WTC11 (cell line): ENCODE data around the gene RENBP. TPM values are rescaled to one million over a fixed set of nuclear protein-coding genes. Genes with fewer than 3 reads are reported as not detected.

Experiments
- ATAC-seq: fragments of 200-7000 bp; cut with Tn5 transposase; 2 replicates; pipeline ENCODE4 v1.10.0; 2021; ENCODE audit warnings: mild to moderate bottlenecking, moderate library complexity
- CTCF ChIA-PET: fragments of 300-600 bp; sonication (Branson Sonifier 250); formaldehyde crosslinking; loops from one replicate; lab custom pipeline; 2021; ENCODE audit warnings: antibody characterized with exemption; lab: Charles Lee
- POLR2A ChIA-PET: fragments of 350-600 bp; sonication (Branson Sonifier 250); formaldehyde crosslinking; loops from one replicate; lab custom pipeline; 2021; ENCODE audit warnings: antibody characterized with exemption; lab: Charles Lee
- DNase-seq: peaks from one replicate; pipeline ENCODE4 v3.0.0; 2021; ENCODE audit warnings: low spot score
- H3K27ac Mint-ChIP-seq: 2 replicates; pipeline ENCODE4 v1.8.0; 2021; ENCODE audit warnings: mixed read lengths
- H3K27me3 Mint-ChIP-seq: 2 replicates; pipeline ENCODE4 v1.8.0; 2021; ENCODE audit warnings: low read depth, mild to moderate bottlenecking, moderate library complexity, mixed read lengths
- H3K36me3 Mint-ChIP-seq: 2 replicates; pipeline ENCODE4 v1.8.0; 2021; ENCODE audit warnings: mixed read lengths
- H3K4me1 Mint-ChIP-seq: 2 replicates; pipeline ENCODE4 v1.8.0; 2022; ENCODE audit warnings: mixed read lengths
- H3K4me3 Mint-ChIP-seq: 2 replicates; pipeline ENCODE4 v1.8.0; 2021; ENCODE audit warnings: mild to moderate bottlenecking, moderate library complexity, mixed read lengths
- H3K9me3 Mint-ChIP-seq: 2 replicates; pipeline ENCODE4 v1.8.0; 2021; ENCODE audit warnings: mixed read lengths
- ELF4 ChIP-seq: sonication (generic); formaldehyde crosslinking; IDR thresholded peaks from 2 replicates; pipeline ENCODE4 v1.8.1; 2022; ENCODE audit warnings: low read depth, mild to moderate bottlenecking, moderate library complexity, missing genetic modification reagents
- ETV6 ChIP-seq: sonication (generic); formaldehyde crosslinking; IDR thresholded peaks from 2 replicates; pipeline ENCODE4 v1.8.1; 2022; ENCODE audit warnings: mild to moderate bottlenecking, missing genetic modification reagents
- MYBL2 ChIP-seq: sonication (generic); formaldehyde crosslinking; IDR thresholded peaks from 2 replicates; pipeline ENCODE4 v1.8.1; 2023; ENCODE audit warnings: mild to moderate bottlenecking, moderate library complexity, missing genetic modification reagents
- NFYB ChIP-seq: sonication (generic); formaldehyde crosslinking; conservative IDR thresholded peaks from 2 replicates; pipeline ENCODE4 v1.8.0; 2022; ENCODE audit warnings: low read depth, missing genetic modification reagents
- RORB ChIP-seq: fragments of 250-450 bp; sonication (Bioruptor Pico); IDR thresholded peaks from 2 replicates; pipeline ENCODE4 v1.9.0; 2021; ENCODE audit warnings: mild to moderate bottlenecking
- SOX15 ChIP-seq: fragments of 250-450 bp; sonication (Bioruptor Pico); IDR thresholded peaks from 2 replicates; pipeline ENCODE4 v1.9.0; 2021; ENCODE audit warnings: mild to moderate bottlenecking
- SP1 ChIP-seq: sonication (generic); formaldehyde crosslinking; conservative IDR thresholded peaks from 2 replicates; pipeline ENCODE4 v1.8.1; 2022; ENCODE audit warnings: missing genetic modification reagents
- TCF7 ChIP-seq: sonication (generic); formaldehyde crosslinking; IDR thresholded peaks from 2 replicates; pipeline ENCODE4 v1.8.0; 2022; ENCODE audit warnings: mild to moderate bottlenecking, low read depth, missing genetic modification reagents, moderate library complexity
- TEAD4 ChIP-seq: sonication (generic); formaldehyde crosslinking; IDR thresholded peaks from 2 replicates; pipeline ENCODE4 v1.8.0; 2022; ENCODE audit warnings: mild to moderate bottlenecking, missing genetic modification reagents
- ZBTB21 ChIP-seq: sonication (generic); formaldehyde crosslinking; IDR thresholded peaks from 2 replicates; pipeline ENCODE4 v1.8.1; 2023; ENCODE audit warnings: mild to moderate bottlenecking, missing genetic modification reagents, borderline replicate concordance
- ZNF219 ChIP-seq: sonication (generic); formaldehyde crosslinking; IDR thresholded peaks from 2 replicates; pipeline ENCODE4 v1.8.0; 2023; ENCODE audit warnings: missing genetic modification reagents, mild to moderate bottlenecking, borderline replicate concordance
- total RNA-seq: library from RNA; stranded (reverse); gene quantifications from 3 replicates; pipeline ENCODE4 v1.2.3, GENCODE V29; 2021
- TF ChIP-seq, protein P1 (sequence below): sonication (generic); formaldehyde crosslinking; conservative IDR thresholded peaks from 2 replicates; pipeline ENCODE4 v1.8.1; 2022; ENCODE audit warnings: mild to moderate bottlenecking, missing genetic modification reagents
- TF ChIP-seq, protein P2 (sequence below): sonication (generic); formaldehyde crosslinking; IDR thresholded peaks from 2 replicates; pipeline ENCODE4 v1.8.1; 2023; ENCODE audit warnings: mild to moderate bottlenecking, missing genetic modification reagents, borderline replicate concordance
- TF ChIP-seq, protein P3 (sequence below): sonication (generic); formaldehyde crosslinking; IDR thresholded peaks from 2 replicates; pipeline ENCODE4 v1.8.1; 2023; ENCODE audit warnings: mild to moderate bottlenecking, missing genetic modification reagents, moderate library complexity
- TF ChIP-seq, protein P4 (sequence below): sonication (generic); formaldehyde crosslinking; IDR thresholded peaks from 2 replicates; pipeline ENCODE4 v1.8.1; 2022; ENCODE audit warnings: low read depth, missing genetic modification reagents, borderline replicate concordance
- TF ChIP-seq, protein P5 (sequence below): sonication (generic); formaldehyde crosslinking; conservative IDR thresholded peaks from 2 replicates; pipeline ENCODE4 v1.8.1; 2023; ENCODE audit warnings: mild to moderate bottlenecking, low read depth, missing genetic modification reagents, moderate library complexity
- TF ChIP-seq, protein P6 (sequence below): fragments of 250-450 bp; sonication (Bioruptor Pico); IDR thresholded peaks from 2 replicates; pipeline ENCODE4 v1.9.0; 2021; ENCODE audit warnings: mild to moderate bottlenecking

The RENBP gene
- total RNA-seq, 1 experiment from 2014 or later: 14.0 TPM

DNA sequence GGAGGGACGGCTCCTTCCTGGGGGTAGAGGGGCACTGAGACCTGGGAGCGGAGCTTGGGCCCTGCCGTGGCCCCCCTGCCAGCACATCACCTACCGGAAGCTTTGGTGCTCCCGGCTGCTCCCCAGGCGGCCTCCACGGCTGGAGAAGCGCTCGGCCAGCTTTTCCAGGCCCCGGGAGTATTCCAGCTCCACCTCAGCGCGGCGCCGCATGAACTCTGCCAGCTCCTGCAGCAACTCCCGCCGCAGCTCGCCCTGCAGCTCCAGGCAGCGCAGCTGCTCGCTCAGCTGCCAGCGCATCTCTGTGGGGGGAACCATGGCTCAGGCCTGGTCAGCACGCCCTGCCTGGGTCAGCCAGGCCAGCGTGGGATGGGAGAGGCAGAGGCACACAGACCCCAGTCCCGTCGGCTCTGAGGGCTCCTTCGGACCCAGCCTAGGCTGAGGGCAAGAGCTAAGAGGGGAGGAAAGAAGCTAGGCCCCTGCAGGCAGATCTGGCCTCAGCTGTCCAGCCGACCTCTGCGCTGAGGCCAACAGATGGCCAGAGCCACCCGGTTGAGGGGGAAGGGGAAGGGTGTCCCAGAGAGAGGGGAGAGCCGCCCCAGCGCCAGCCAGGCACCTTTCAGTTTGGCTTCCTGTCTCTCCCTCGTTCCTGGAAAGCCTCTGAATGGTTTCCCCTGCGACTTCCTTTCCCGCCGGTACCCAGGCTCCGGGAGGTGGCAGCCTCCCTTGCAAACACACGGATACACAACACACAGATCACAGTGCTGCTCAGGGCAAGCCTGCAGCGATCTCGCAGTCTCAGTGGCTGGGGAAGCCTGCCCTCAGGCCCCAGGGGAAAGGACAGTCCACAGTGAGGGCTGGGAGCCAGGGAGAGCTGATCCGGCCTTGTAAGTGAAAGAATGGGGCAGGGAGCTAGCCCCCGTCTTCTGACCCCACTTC is 22.7 kb downstream of the RENBP start:
- ATAC-seq (no peak), DNase-seq (no peak)
- Mint-ChIP-seq H3K27me3 (no peaks in the 10 kb centered on the region), H3K4me3 (no peak overlapping the region), H3K36me3 (peaks cover 13% of the 10 kb centered on the region), H3K4me1 (peaks cover 23% of the 10 kb centered on the region), H3K27ac (no peak overlapping the region), H3K9me3 (no peaks in the 10 kb centered on the region)
- TF ChIP-seq TEAD4 (no peak), MYBL2 (CRISPR knock-in tag) (no peak), SOX15 (no peak), RORB (no peak), ELF4 (CRISPR knock-in tag) (no peak), ZBTB21 (no peak), TCF7 (CRISPR knock-in tag) (no peak), ZNF219 (CRISPR knock-in tag) (no peak), SP1 (CRISPR knock-in tag) (no peak), NFYB (CRISPR knock-in tag) (no peak), ETV6 (no peak)
- TF ChIP-seq, protein P1, sequence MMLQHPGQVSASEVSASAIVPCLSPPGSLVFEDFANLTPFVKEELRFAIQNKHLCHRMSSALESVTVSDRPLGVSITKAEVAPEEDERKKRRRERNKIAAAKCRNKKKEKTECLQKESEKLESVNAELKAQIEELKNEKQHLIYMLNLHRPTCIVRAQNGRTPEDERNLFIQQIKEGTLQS: no peak
- TF ChIP-seq, protein P2, sequence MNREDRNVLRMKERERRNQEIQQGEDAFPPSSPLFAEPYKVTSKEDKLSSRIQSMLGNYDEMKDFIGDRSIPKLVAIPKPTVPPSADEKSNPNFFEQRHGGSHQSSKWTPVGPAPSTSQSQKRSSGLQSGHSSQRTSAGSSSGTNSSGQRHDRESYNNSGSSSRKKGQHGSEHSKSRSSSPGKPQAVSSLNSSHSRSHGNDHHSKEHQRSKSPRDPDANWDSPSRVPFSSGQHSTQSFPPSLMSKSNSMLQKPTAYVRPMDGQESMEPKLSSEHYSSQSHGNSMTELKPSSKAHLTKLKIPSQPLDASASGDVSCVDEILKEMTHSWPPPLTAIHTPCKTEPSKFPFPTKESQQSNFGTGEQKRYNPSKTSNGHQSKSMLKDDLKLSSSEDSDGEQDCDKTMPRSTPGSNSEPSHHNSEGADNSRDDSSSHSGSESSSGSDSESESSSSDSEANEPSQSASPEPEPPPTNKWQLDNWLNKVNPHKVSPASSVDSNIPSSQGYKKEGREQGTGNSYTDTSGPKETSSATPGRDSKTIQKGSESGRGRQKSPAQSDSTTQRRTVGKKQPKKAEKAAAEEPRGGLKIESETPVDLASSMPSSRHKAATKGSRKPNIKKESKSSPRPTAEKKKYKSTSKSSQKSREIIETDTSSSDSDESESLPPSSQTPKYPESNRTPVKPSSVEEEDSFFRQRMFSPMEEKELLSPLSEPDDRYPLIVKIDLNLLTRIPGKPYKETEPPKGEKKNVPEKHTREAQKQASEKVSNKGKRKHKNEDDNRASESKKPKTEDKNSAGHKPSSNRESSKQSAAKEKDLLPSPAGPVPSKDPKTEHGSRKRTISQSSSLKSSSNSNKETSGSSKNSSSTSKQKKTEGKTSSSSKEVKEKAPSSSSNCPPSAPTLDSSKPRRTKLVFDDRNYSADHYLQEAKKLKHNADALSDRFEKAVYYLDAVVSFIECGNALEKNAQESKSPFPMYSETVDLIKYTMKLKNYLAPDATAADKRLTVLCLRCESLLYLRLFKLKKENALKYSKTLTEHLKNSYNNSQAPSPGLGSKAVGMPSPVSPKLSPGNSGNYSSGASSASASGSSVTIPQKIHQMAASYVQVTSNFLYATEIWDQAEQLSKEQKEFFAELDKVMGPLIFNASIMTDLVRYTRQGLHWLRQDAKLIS (CRISPR knock-in tag): no peak
- TF ChIP-seq, protein P3, sequence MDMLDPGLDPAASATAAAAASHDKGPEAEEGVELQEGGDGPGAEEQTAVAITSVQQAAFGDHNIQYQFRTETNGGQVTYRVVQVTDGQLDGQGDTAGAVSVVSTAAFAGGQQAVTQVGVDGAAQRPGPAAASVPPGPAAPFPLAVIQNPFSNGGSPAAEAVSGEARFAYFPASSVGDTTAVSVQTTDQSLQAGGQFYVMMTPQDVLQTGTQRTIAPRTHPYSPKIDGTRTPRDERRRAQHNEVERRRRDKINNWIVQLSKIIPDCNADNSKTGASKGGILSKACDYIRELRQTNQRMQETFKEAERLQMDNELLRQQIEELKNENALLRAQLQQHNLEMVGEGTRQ (CRISPR knock-in tag): no peak
- TF ChIP-seq, protein P4, sequence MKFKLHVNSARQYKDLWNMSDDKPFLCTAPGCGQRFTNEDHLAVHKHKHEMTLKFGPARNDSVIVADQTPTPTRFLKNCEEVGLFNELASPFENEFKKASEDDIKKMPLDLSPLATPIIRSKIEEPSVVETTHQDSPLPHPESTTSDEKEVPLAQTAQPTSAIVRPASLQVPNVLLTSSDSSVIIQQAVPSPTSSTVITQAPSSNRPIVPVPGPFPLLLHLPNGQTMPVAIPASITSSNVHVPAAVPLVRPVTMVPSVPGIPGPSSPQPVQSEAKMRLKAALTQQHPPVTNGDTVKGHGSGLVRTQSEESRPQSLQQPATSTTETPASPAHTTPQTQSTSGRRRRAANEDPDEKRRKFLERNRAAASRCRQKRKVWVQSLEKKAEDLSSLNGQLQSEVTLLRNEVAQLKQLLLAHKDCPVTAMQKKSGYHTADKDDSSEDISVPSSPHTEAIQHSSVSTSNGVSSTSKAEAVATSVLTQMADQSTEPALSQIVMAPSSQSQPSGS (CRISPR knock-in tag): no peak
- TF ChIP-seq, protein P5, sequence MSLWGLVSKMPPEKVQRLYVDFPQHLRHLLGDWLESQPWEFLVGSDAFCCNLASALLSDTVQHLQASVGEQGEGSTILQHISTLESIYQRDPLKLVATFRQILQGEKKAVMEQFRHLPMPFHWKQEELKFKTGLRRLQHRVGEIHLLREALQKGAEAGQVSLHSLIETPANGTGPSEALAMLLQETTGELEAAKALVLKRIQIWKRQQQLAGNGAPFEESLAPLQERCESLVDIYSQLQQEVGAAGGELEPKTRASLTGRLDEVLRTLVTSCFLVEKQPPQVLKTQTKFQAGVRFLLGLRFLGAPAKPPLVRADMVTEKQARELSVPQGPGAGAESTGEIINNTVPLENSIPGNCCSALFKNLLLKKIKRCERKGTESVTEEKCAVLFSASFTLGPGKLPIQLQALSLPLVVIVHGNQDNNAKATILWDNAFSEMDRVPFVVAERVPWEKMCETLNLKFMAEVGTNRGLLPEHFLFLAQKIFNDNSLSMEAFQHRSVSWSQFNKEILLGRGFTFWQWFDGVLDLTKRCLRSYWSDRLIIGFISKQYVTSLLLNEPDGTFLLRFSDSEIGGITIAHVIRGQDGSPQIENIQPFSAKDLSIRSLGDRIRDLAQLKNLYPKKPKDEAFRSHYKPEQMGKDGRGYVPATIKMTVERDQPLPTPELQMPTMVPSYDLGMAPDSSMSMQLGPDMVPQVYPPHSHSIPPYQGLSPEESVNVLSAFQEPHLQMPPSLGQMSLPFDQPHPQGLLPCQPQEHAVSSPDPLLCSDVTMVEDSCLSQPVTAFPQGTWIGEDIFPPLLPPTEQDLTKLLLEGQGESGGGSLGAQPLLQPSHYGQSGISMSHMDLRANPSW (CRISPR knock-in tag): no peak
- TF ChIP-seq, protein P6, sequence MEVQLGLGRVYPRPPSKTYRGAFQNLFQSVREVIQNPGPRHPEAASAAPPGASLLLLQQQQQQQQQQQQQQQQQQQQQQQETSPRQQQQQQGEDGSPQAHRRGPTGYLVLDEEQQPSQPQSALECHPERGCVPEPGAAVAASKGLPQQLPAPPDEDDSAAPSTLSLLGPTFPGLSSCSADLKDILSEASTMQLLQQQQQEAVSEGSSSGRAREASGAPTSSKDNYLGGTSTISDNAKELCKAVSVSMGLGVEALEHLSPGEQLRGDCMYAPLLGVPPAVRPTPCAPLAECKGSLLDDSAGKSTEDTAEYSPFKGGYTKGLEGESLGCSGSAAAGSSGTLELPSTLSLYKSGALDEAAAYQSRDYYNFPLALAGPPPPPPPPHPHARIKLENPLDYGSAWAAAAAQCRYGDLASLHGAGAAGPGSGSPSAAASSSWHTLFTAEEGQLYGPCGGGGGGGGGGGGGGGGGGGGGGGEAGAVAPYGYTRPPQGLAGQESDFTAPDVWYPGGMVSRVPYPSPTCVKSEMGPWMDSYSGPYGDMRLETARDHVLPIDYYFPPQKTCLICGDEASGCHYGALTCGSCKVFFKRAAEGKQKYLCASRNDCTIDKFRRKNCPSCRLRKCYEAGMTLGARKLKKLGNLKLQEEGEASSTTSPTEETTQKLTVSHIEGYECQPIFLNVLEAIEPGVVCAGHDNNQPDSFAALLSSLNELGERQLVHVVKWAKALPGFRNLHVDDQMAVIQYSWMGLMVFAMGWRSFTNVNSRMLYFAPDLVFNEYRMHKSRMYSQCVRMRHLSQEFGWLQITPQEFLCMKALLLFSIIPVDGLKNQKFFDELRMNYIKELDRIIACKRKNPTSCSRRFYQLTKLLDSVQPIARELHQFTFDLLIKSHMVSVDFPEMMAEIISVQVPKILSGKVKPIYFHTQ: no peak
- ChIA-PET CTCF (interaction anchor here (1.5 to 2.3 kb wide), 3 partner anchors 11 to 103 kb away, joined by 3 to 15 read pairs (median 4); no protein-coding TSS in a partner anchor), POLR2A (no interaction called here)
